ENCODE measurements around the gene AAMP.

GRCh38 chr2:218292048-218293014 lies 22.4 kb upstream of the AAMP start, which contains the start of gene TMBIM1:
- TF ChIP-seq RAD21 (IDR thresholded peaks at IDR 0.05; ENCODE audit: low read depth) (peak; percentile 36; the same call in 1 of the 2 replicates), EP300 (IDR thresholded peaks at IDR 0.05; ENCODE audit: borderline replicate concordance) (no peak), USF1 (IDR thresholded peaks at IDR 0.05) (no peak)
